Measurements from ENCODE around the gene SLC6A15. TPM values are rescaled to one million over a fixed set of nuclear protein-coding genes. Genes with fewer than 3 reads are reported as not detected.

Gene SLC6A15
- 1 to 10 TPM in 2 of 4 donors, under 1 TPM in 2; 0.19 to 8.3 (median 3.1) TPM for total RNA-seq

GRCh38 chr12:84912198-84913128 is at the start of gene SLC6A15:
Gene SLC6A15 (minus strand): TSS chr12:84912799. CDS start chr12:84892120, 20,679 bp downstream.
- TF ChIP-seq, protein P1, sequence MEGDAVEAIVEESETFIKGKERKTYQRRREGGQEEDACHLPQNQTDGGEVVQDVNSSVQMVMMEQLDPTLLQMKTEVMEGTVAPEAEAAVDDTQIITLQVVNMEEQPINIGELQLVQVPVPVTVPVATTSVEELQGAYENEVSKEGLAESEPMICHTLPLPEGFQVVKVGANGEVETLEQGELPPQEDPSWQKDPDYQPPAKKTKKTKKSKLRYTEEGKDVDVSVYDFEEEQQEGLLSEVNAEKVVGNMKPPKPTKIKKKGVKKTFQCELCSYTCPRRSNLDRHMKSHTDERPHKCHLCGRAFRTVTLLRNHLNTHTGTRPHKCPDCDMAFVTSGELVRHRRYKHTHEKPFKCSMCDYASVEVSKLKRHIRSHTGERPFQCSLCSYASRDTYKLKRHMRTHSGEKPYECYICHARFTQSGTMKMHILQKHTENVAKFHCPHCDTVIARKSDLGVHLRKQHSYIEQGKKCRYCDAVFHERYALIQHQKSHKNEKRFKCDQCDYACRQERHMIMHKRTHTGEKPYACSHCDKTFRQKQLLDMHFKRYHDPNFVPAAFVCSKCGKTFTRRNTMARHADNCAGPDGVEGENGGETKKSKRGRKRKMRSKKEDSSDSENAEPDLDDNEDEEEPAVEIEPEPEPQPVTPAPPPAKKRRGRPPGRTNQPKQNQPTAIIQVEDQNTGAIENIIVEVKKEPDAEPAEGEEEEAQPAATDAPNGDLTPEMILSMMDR (IDR thresholded peaks at IDR 0.05; ENCODE audit: low read depth) = no peak

- TF ChIP-seq, protein P1 (IDR thresholded peaks at IDR 0.05; ENCODE audit: low read depth) = no peak
Observed at GRCh38 chr12:84960918-84961317, 48.3 kb upstream of the SLC6A15 start.

- TF ChIP-seq, protein P1 (IDR thresholded peaks at IDR 0.05; ENCODE audit: low read depth) = no peak
Observed at GRCh38 chr12:84955298-84955697, 42.7 kb upstream of the SLC6A15 start.

GRCh38 chr12:84954415-84954814 is 41.8 kb upstream of the SLC6A15 start:
- TF ChIP-seq, protein P1 (IDR thresholded peaks at IDR 0.05; ENCODE audit: low read depth) = no peak

DNA sequence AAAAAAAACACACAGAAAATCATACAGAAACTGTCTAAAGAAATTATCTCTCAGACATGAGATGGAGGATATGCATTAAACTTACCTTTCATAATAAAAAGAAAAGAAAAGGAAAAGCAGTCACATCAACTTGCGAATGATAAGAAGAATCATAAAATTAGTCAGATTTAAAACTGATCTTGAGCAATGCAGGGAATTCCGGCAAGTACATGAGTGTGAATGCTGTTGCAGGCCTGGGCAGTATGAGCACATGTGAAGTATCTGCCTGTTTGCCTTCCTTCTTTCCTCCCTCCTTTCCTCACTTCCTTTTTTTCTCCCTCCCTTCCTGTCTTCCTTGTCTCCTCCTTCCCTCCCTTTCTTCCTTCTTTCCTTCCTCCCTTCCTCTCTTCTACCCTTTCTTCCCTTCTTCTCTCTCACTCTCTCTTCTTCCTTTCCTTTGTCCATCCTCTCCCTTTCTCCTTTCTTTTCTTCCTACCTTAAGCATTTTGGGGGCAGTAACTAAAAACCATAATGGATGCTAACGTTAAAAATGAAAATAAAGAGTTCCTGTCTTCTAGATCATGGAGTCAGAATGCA is 38.5 kb upstream of the SLC6A15 start:
- TF ChIP-seq, protein P1 (IDR thresholded peaks at IDR 0.05; ENCODE audit: low read depth) = no peak

DNA sequence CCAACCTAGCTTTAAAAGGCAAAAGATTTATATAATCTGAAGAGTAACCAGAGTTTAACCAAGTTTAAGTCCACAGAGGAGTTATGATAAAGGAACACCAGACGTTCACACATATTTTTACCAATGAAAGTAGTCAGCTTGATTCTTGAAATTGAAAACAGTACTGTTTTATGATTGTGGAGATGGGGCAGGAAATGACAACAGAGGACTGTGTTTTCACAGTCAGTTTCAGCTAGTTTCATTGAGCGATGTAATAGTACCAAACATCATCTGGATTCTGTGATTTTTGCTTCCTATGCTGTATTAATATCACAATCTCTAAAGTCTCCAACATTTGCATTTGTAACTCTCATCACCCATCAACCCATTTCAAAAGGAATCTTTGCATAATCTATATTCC is 34.2 kb upstream of the SLC6A15 start:
- TF ChIP-seq, protein P1 (IDR thresholded peaks at IDR 0.05; ENCODE audit: low read depth) = no peak

- TF ChIP-seq, protein P1 (IDR thresholded peaks at IDR 0.05; ENCODE audit: low read depth) = no peak
Observed at GRCh38 chr12:84937415-84937814, 24.8 kb upstream of the SLC6A15 start.

All from subcutaneous adipose tissue (tissue), 4 donors.